Left lobe of liver (tissue), 2 donors: ENCODE measurements around the gene FCHO2. TPM values are rescaled to one million over a fixed set of nuclear protein-coding genes. Genes with fewer than 3 reads are reported as not detected.

ENCODE experiments used
- ATAC-seq: fragments of 200-7000 bp; cut with Tn5 transposase; one replicate; pipeline ENCODE4 v1.9.1; 2020; ENCODE audit warnings: mild to moderate bottlenecking, moderate library complexity
- DNase-seq: peaks from one replicate; pipeline ENCODE4 v3.0.0-alpha.2; 2020; ENCODE audit warnings: low spot score
- total RNA-seq: library from RNA; stranded (reverse); gene quantifications from one replicate; pipeline ENCODE4 v1.2.1, GENCODE V29; 2021
- donor health status: DM: no; HTN: no; CAD: no; lungs with moderate emphysema.
- donor health status: DM: no; HTN: yes; CAD: no.

The FCHO2 gene
- total RNA-seq, 1 donor from 2014 or later: 9.4 TPM

- no peak for DNase-seq
- peak; percentile 34 for ATAC-seq
These were observed 176.0 kb downstream of the FCHO2 start for GRCh38 chr5:73131711-73132425.

GRCh38 chr5:73132759-73133158 is 176.9 kb downstream of the FCHO2 start:
- ATAC-seq: no peak
- DNase-seq: no peak

GRCh38 chr5:73135021-73135420 is 179.2 kb downstream of the FCHO2 start:
- no peak for DNase-seq
- ATAC-seq: no peak

GRCh38 chr5:73135429-73136054 is 179.7 kb downstream of the FCHO2 start:
- no peak for ATAC-seq
- no peak for DNase-seq

GRCh38 chr5:73136055-73136562 is 180.3 kb downstream of the FCHO2 start:
- ATAC-seq (no peak), DNase-seq (no peak)

GRCh38 chr5:73137563-73138530 is 182.0 kb downstream of the FCHO2 start:
- DNase-seq (no peak), ATAC-seq (peak; percentile 19)

- DNase-seq: no peak
These were observed 183.6 kb downstream of the FCHO2 start for GRCh38 chr5:73139485-73139884.

More at GRCh38 chr5:73139485-73139884, 183.6 kb downstream of the FCHO2 start:
- ATAC-seq: no peak

Other genes starting within 250 kb of the FCHO2 start
- gene TNPO1, start 139.4 kb upstream of the FCHO2 start, total RNA-seq: 27.2 TPM
- gene TMEM171, start 164.5 kb downstream of the FCHO2 start, total RNA-seq: 0.98 TPM
- not detected for gene TMEM174, start 217.2 kb downstream of the FCHO2 start, total RNA-seq